ENCODE measurements around the gene KLRC4.
A peak's percentile ranks its signal among the peaks of the same experiment; 100 is the strongest.
"Not testable (repeated sequence)": the region's sequence is repeated elsewhere in the genome, so short reads cannot be mapped to it uniquely, and the experiment has no call there.

The KLRC4 gene

GRCh38 chr12:10372559-10372958 is 37.0 kb downstream of the KLRC4 start:
- Histone ChIP-seq H3K9ac (ENCODE audit: insufficient read length) (no peak overlapping the region), H3K36me3 (ENCODE audit: insufficient read depth, low read length) (no peaks in the 10 kb centered on the region), H3K9me3 (ENCODE audit: low read depth, low read length) (no peaks in the 10 kb centered on the region), H3K4me3 (no peak overlapping the region), H3K27ac (no peak overlapping the region)
- TF ChIP-seq FOXP2 (optimal IDR thresholded peaks at IDR 0.05; ENCODE audit: control extremely low read depth, extremely low read length, insufficient read depth) (no peak), EZH2 (IDR thresholded peaks at IDR 0.05) (no peak), POLR2AphosphoS5 (IDR thresholded peaks at IDR 0.05; ENCODE audit: borderline replicate concordance, low read depth, low read length) (no peak)
- DNase-seq (ENCODE audit: low read depth, low spot score): no peak

GRCh38 chr12:10371893-10372535 is 37.5 kb downstream of the KLRC4 start:
- not testable (repeated sequence) for H3K9ac ChIP-seq (ENCODE audit: insufficient read length); H3K36me3 ChIP-seq (ENCODE audit: insufficient read depth, low read length); H3K9me3 ChIP-seq (ENCODE audit: low read depth, low read length); H3K4me3 ChIP-seq; DNase-seq (ENCODE audit: low read depth, low spot score); H3K27ac ChIP-seq

GRCh38 chr12:10369557-10370415 is 39.8 kb downstream of the KLRC4 start:
- H3K9me3 ChIP-seq (ENCODE audit: low read depth, low read length): no peaks in the 10 kb centered on the region
- H3K9ac ChIP-seq (ENCODE audit: insufficient read length): no peak overlapping the region
- H3K4me3 ChIP-seq: no peak overlapping the region
- H3K27ac ChIP-seq: no peak overlapping the region
- no peaks in the 10 kb centered on the region for H3K36me3 ChIP-seq (ENCODE audit: insufficient read depth, low read length)
- TF ChIP-seq FOXP2 (optimal IDR thresholded peaks at IDR 0.05; ENCODE audit: control extremely low read depth, extremely low read length, insufficient read depth) (no peak), POLR2AphosphoS5 (IDR thresholded peaks at IDR 0.05; ENCODE audit: borderline replicate concordance, low read depth, low read length) (no peak), EZH2 (IDR thresholded peaks at IDR 0.05) (no peak)
- DNase-seq (ENCODE audit: low read depth, low spot score): no peak

- no peak overlapping the region for H3K27ac ChIP-seq
- H3K36me3 ChIP-seq (ENCODE audit: insufficient read depth, low read length): no peaks in the 10 kb centered on the region
- no peaks in the 10 kb centered on the region for H3K9me3 ChIP-seq (ENCODE audit: low read depth, low read length)
- no peak overlapping the region for H3K4me3 ChIP-seq
- TF ChIP-seq POLR2AphosphoS5 (IDR thresholded peaks at IDR 0.05; ENCODE audit: borderline replicate concordance, low read depth, low read length): no peak
- no peak for TF ChIP-seq FOXP2 (optimal IDR thresholded peaks at IDR 0.05; ENCODE audit: control extremely low read depth, extremely low read length, insufficient read depth)
- DNase-seq (ENCODE audit: low read depth, low spot score): no peak
- H3K9ac ChIP-seq (ENCODE audit: insufficient read length): no peak overlapping the region
Measured at GRCh38 chr12:10368206-10369171, 41.1 kb downstream of the KLRC4 start.

GRCh38 chr12:10367714-10368113 is 41.8 kb downstream of the KLRC4 start:
- H3K9ac ChIP-seq (ENCODE audit: insufficient read length); H3K9me3 ChIP-seq (ENCODE audit: low read depth, low read length); DNase-seq (ENCODE audit: low read depth, low spot score); H3K27ac ChIP-seq; H3K36me3 ChIP-seq (ENCODE audit: insufficient read depth, low read length); H3K4me3 ChIP-seq: not testable (repeated sequence)

GRCh38 chr12:10366875-10367274 is 42.7 kb downstream of the KLRC4 start:
- Histone ChIP-seq H3K4me3 (no peak overlapping the region), H3K27ac (no peak overlapping the region), H3K9me3 (ENCODE audit: low read depth, low read length) (no peaks in the 10 kb centered on the region), H3K36me3 (ENCODE audit: insufficient read depth, low read length) (no peaks in the 10 kb centered on the region), H3K9ac (ENCODE audit: insufficient read length) (no peak overlapping the region)
- TF ChIP-seq EZH2 (IDR thresholded peaks at IDR 0.05) (no peak), POLR2AphosphoS5 (IDR thresholded peaks at IDR 0.05; ENCODE audit: borderline replicate concordance, low read depth, low read length) (no peak), FOXP2 (optimal IDR thresholded peaks at IDR 0.05; ENCODE audit: control extremely low read depth, extremely low read length, insufficient read depth) (no peak)
- no peak for DNase-seq (ENCODE audit: low read depth, low spot score)

GRCh38 chr12:10365696-10366405 is 43.7 kb downstream of the KLRC4 start:
- no peak for TF ChIP-seq EZH2 (IDR thresholded peaks at IDR 0.05)
- no peak for TF ChIP-seq FOXP2 (optimal IDR thresholded peaks at IDR 0.05; ENCODE audit: control extremely low read depth, extremely low read length, insufficient read depth)
- TF ChIP-seq POLR2AphosphoS5 (IDR thresholded peaks at IDR 0.05; ENCODE audit: borderline replicate concordance, low read depth, low read length): no peak
- H3K36me3 ChIP-seq (ENCODE audit: insufficient read depth, low read length): no peaks in the 10 kb centered on the region
- H3K9ac ChIP-seq (ENCODE audit: insufficient read length): no peak overlapping the region
- H3K27ac ChIP-seq: peak overlapping the region; percentile 79; the same call in 1 of the 2 replicates
- DNase-seq (ENCODE audit: low read depth, low spot score): no peak
- peak overlapping the region; percentile 84 for H3K4me3 ChIP-seq
- no peaks in the 10 kb centered on the region for H3K9me3 ChIP-seq (ENCODE audit: low read depth, low read length)

All from SK-N-MC (cell line).